ENCODE measurements around the gene SST.

- no peak for TF ChIP-seq CTCF (IDR thresholded peaks at IDR 0.05; ENCODE audit: poor library complexity, severe bottlenecking)
- no peak for TF ChIP-seq TAF1 (IDR thresholded peaks at IDR 0.05; ENCODE audit: low read depth)
Observed at GRCh38 chr3:187619461-187619860, 50.7 kb downstream of the SST start.

All from neural cell (in vitro differentiated cells).